Keratinocyte (primary cell): Measurements from ENCODE around the gene HDAC7. TPM values are rescaled to one million over a fixed set of nuclear protein-coding genes. Genes with fewer than 3 reads are reported as not detected.

Experiments
- DNase-seq: peaks from one replicate; pipeline ENCODE4 v3.0.0-alpha.2; 2011; ENCODE audit warnings: low read depth, missing footprints, low spot score
- FAIRE-seq: peaks from 2 replicates; lab custom pipeline; 2011; peaks lifted over from hg19 to GRCh38; lab: Jason Lieb, UNC
- H2AFZ ChIP-seq: 2 replicates; pipeline ENCODE4 v1.6.0; 2012; ENCODE audit warnings: low read length, control low read depth, inconsistent platforms; ENCODE audit not compliant: control insufficient read depth
- H3K27ac ChIP-seq: 2 replicates; pipeline ENCODE4 v1.5.1; 2011; ENCODE audit warnings: low read length; ENCODE audit not compliant: control insufficient read depth, insufficient read depth
- H3K27me3 ChIP-seq: 3 replicates; pipeline ENCODE4 v1.6.0; 2011; ENCODE audit warnings: low read length; ENCODE audit not compliant: control insufficient read depth, insufficient read depth; ENCODE audit errors: extremely low read depth
- H3K36me3 ChIP-seq, 2 experiments: 2 replicates in 1 of 2; 3 replicates in 1 of 2; pipeline ENCODE4 v1.5.1; 2011; ENCODE audit warnings: low read length in 2 of 2, mild to moderate bottlenecking in 1 of 2; ENCODE audit not compliant: control insufficient read depth in 2 of 2, insufficient read depth in 2 of 2; ENCODE audit errors: extremely low read depth in 1 of 2
- H3K4me1 ChIP-seq: 3 replicates; pipeline ENCODE4 v1.5.1; 2011; ENCODE audit warnings: low read length; ENCODE audit not compliant: control insufficient read depth, insufficient read depth; ENCODE audit errors: extremely low read depth
- H3K4me2 ChIP-seq: 3 replicates; pipeline ENCODE4 v1.6.0; 2011; ENCODE audit warnings: low read depth, low read length; ENCODE audit not compliant: control insufficient read depth, insufficient read depth; ENCODE audit errors: extremely low read depth
- H3K4me3 ChIP-seq, 3 experiments: fragments of 200-600 bp in 1 of 3; sonication (generic) in 1 of 3; 2 replicates in 2 of 3; 3 replicates in 1 of 3; pipeline ENCODE4 v1.5.1; 2011 to 2016; ENCODE audit warnings: low read length in 3 of 3, mild to moderate bottlenecking in 3 of 3, control low read depth in 2 of 3, inconsistent platforms in 1 of 3, low read depth in 1 of 3, mixed read lengths in 1 of 3, mixed run types in 1 of 3, moderate library complexity in 1 of 3; ENCODE audit not compliant: control insufficient read depth in 2 of 3, insufficient read depth in 2 of 3; ENCODE audit errors: extremely low read depth in 1 of 3
- H3K79me2 ChIP-seq: 2 replicates; pipeline ENCODE4 v1.6.0; 2012; ENCODE audit warnings: low read length; ENCODE audit not compliant: control insufficient read depth, insufficient read depth
- H3K9ac ChIP-seq: 3 replicates; pipeline ENCODE4 v1.6.0; 2011; ENCODE audit warnings: low read length; ENCODE audit not compliant: control insufficient read depth, insufficient read depth; ENCODE audit errors: extremely low read depth
- H3K9me1 ChIP-seq: 3 replicates; pipeline ENCODE4 v1.6.0; 2011; ENCODE audit warnings: low read length; ENCODE audit not compliant: control insufficient read depth, insufficient read depth; ENCODE audit errors: extremely low read depth
- H3K9me3 ChIP-seq: 2 replicates; pipeline ENCODE4 v1.5.1; 2012; ENCODE audit warnings: low read depth, low read length; ENCODE audit not compliant: control insufficient read depth
- H4K20me1 ChIP-seq: 3 replicates; pipeline ENCODE4 v1.6.0; 2011; ENCODE audit warnings: low read length; ENCODE audit not compliant: control insufficient read depth, insufficient read depth; ENCODE audit errors: extremely low read depth
- CTCF ChIP-seq, 3 experiments: IDR thresholded peaks in 1 of 3; conservative IDR thresholded peaks in 1 of 3; optimal IDR thresholded peaks in 1 of 3; 2 replicates in 2 of 3; 3 replicates in 1 of 3; pipeline versions ENCODE3 to v1.5.1; 2011; ENCODE audit warnings: low read length in 3 of 3, mild to moderate bottlenecking in 3 of 3, moderate library complexity in 2 of 3, control low read depth in 1 of 3, inconsistent platforms in 1 of 3; ENCODE audit not compliant: insufficient read depth in 2 of 3; ENCODE audit errors: extremely low read depth in 1 of 3
- EZH2 ChIP-seq: IDR thresholded peaks from one replicate; pipeline ENCODE4 v1.6.1; 2012; ENCODE audit warnings: inconsistent platforms, mild to moderate bottlenecking, low read length, moderate library complexity
- dilution Hi-C: fragments of 300-500 bp; cut with MboI; formaldehyde crosslinking; loops from one replicate; pipeline ENCODE4 v1.7.0; 2020; ENCODE audit warnings: low sequenced_read_pairs; ENCODE audit not compliant: extremely low pct_ligation_motif_present
- polyA plus RNA-seq, 5 experiments: library from polyadenylated mRNA; depleted of rRNA in 3 of 5; stranded (reverse) in 3 of 5; stranded (forward) in 1 of 5; unstranded in 1 of 5; fragments of >200 nt; gene quantifications; 1 replicate in 1 of 5; 2 replicates in 3 of 5; 3 replicates in 1 of 5; pipeline versions ENCODE4 v1.2.1 to v1.2.3, GENCODE V29; 2011 to 2012; ENCODE audit warnings: missing spikeins in 2 of 5, low read depth in 1 of 5, low replicate concordance in 1 of 5

Gene HDAC7
- polyA plus RNA-seq, 1 donor (not counting 4 experiments of a cell fraction or from before 2014, with no cell fraction given): 17.0 TPM

- H3K9ac ChIP-seq: no peak overlapping the region
- DNase-seq (no peak), FAIRE-seq (no peak)
- no peaks in the 10 kb centered on the region for H3K27me3 ChIP-seq
- no peaks in the 10 kb centered on the region for H3K9me3 ChIP-seq
- peaks cover 10% of the 10 kb centered on the region for H3K9me1 ChIP-seq
- no peak overlapping the region for H2AFZ ChIP-seq
- peaks cover 25 to 50% of the 10 kb centered on the region in 2 experiments for H3K36me3 ChIP-seq
- peak overlapping the region; percentile 80 for H3K27ac ChIP-seq
- peaks cover 2% of the 10 kb centered on the region for H3K79me2 ChIP-seq
- no peak overlapping the region for H3K4me2 ChIP-seq
- dilution Hi-C loops: no loop called here
- H3K4me1 ChIP-seq: peaks cover 44% of the 10 kb centered on the region
- TF ChIP-seq EZH2 (no peak), CTCF (optimal IDR thresholded peaks at IDR 0.05 in 1 of 3, IDR thresholded peaks at IDR 0.05 in 1 of 3, conservative IDR thresholded peaks at IDR 0.05 in 1 of 3; ENCODE audit: extremely low read depth in 1 of 3, insufficient read depth in 2 of 3, low read length in 3 of 3) (no peak)
- no peak overlapping the region for H3K4me3 ChIP-seq
- H4K20me1 ChIP-seq: no peaks in the 10 kb centered on the region
Observed at GRCh38 chr12:47862167-47862750, 42.6 kb upstream of the HDAC7 start.

- no peak overlapping the region for H3K4me2 ChIP-seq
- no peak overlapping the region for H2AFZ ChIP-seq
- no peak overlapping the region for H3K4me3 ChIP-seq
- dilution Hi-C loops: no loop called here
- no peaks in the 10 kb centered on the region for H4K20me1 ChIP-seq
- peaks cover 44% of the 10 kb centered on the region for H3K4me1 ChIP-seq
- H3K36me3 ChIP-seq: peaks cover 32 to 62% of the 10 kb centered on the region in 2 experiments
- H3K27me3 ChIP-seq: no peaks in the 10 kb centered on the region
- H3K9me1 ChIP-seq: peaks cover 10% of the 10 kb centered on the region
- TF ChIP-seq CTCF (optimal IDR thresholded peaks at IDR 0.05 in 1 of 3, IDR thresholded peaks at IDR 0.05 in 1 of 3, conservative IDR thresholded peaks at IDR 0.05 in 1 of 3; ENCODE audit: extremely low read depth in 1 of 3, insufficient read depth in 2 of 3, low read length in 3 of 3) (no peak), EZH2 (no peak)
- DNase-seq (no peak), FAIRE-seq (no peak)
- no peak overlapping the region for H3K9ac ChIP-seq
- peaks cover 2% of the 10 kb centered on the region for H3K79me2 ChIP-seq
- no peak overlapping the region for H3K27ac ChIP-seq
- H3K9me3 ChIP-seq: no peaks in the 10 kb centered on the region
Observed at GRCh38 chr12:47860873-47861272, 41.2 kb upstream of the HDAC7 start.
